GM12878 (cell line): ENCODE data around the gene NDUFV1. TPM values are rescaled to one million over a fixed set of nuclear protein-coding genes. Genes with fewer than 3 reads are reported as not detected.

ENCODE experiments used
- ATAC-seq: fragments of 200-7000 bp; cut with Tn5 transposase; 3 replicates; pipeline ENCODE4 v1.9.1; 2020; ENCODE audit warnings: mild to moderate bottlenecking, moderate library complexity
- BruUV-seq: library from RNA; stranded (reverse); fragments of 400-500 nt; replicated peaks from 2 replicates; lab custom pipeline; 2021; lab: Mats Ljungman, UMichigan
- CTCF ChIA-PET: fragments of 300-600 bp; sonication (Branson Sonifier 250); formaldehyde crosslinking; extraction: SDS; loops from one replicate; lab custom pipeline; 2021; ENCODE audit warnings: inconsistent platforms; lab: Yijun Ruan, JAX
- POLR2A ChIA-PET: fragments of 350-600 bp; formaldehyde crosslinking; extraction: SDS; loops from one replicate; lab custom pipeline; 2021; ENCODE audit warnings: inconsistent platforms; lab: Charles Lee
- RAD21 ChIA-PET: fragments of 300-600 bp; sonication (Branson Sonifier 250); formaldehyde crosslinking; loops from one replicate; lab custom pipeline; 2023; ENCODE audit warnings: antibody characterized with exemption; ENCODE audit not compliant: unreplicated experiment; lab: Charles Lee
- SMC1A ChIA-PET: fragments of 300-600 bp; sonication (Branson Sonifier 250); formaldehyde crosslinking; loops from one replicate; lab custom pipeline; 2023; ENCODE audit not compliant: unreplicated experiment, uncharacterized antibody; lab: Charles Lee
- DNase-seq: peaks from one replicate; pipeline ENCODE4 v3.0.0-alpha.2; 2011; ENCODE audit warnings: low read depth, low spot score
- FAIRE-seq: peaks from 3 replicates; lab custom pipeline; 2011; peaks lifted over from hg19 to GRCh38; lab: Jason Lieb, UNC
- H2AFZ ChIP-seq: 2 replicates; pipeline ENCODE4 v1.6.0; 2011; ENCODE audit warnings: low read depth, low read length, control low read depth; ENCODE audit not compliant: control insufficient read depth
- H3K27ac ChIP-seq: 2 replicates; pipeline ENCODE4 v1.5.1; 2011; ENCODE audit warnings: control low read depth; ENCODE audit not compliant: control insufficient read depth, insufficient read depth
- H3K27me3 ChIP-seq, 2 experiments: replicated peaks in 1 of 2; 2 replicates each; pipeline versions ENCODE4 v1.6.0 to v1.6.1; 2011; ENCODE audit warnings: low read length in 1 of 2; ENCODE audit not compliant: control insufficient read depth in 2 of 2, insufficient read depth in 2 of 2
- H3K36me3 ChIP-seq, 2 experiments: 2 replicates each; pipeline ENCODE4 v1.5.1; 2011; ENCODE audit warnings: low read length in 1 of 2; ENCODE audit not compliant: control insufficient read depth in 2 of 2, insufficient read depth in 2 of 2
- H3K4me1 ChIP-seq: 2 replicates; pipeline ENCODE4 v1.6.1; 2011; ENCODE audit warnings: mild to moderate bottlenecking, low read length, moderate library complexity, mixed read lengths; ENCODE audit not compliant: control insufficient read depth, insufficient read depth
- H3K4me2 ChIP-seq: 2 replicates; pipeline ENCODE4 v1.6.0; 2011; ENCODE audit warnings: control low read depth; ENCODE audit not compliant: control insufficient read depth, insufficient read depth
- H3K4me3 ChIP-seq: fragments of 200-600 bp; sonication (generic); 2 replicates; pipeline ENCODE4 v1.5.1; 2016
- H3K79me2 ChIP-seq: 2 replicates; pipeline ENCODE4 v1.6.0; 2011; ENCODE audit warnings: low read length; ENCODE audit not compliant: control insufficient read depth, insufficient read depth
- H3K9ac ChIP-seq: 2 replicates; pipeline ENCODE4 v1.8.0; 2011; ENCODE audit warnings: low read length, control low read depth, mixed read lengths; ENCODE audit not compliant: control insufficient read depth, insufficient read depth
- H3K9me3 ChIP-seq: replicated peaks from 3 replicates; pipeline ENCODE4 v1.5.1; 2011; ENCODE audit warnings: mild to moderate bottlenecking, low read length; ENCODE audit not compliant: control insufficient read depth, insufficient read depth
- H4K20me1 ChIP-seq: 2 replicates; pipeline ENCODE4 v1.6.0; 2011; ENCODE audit not compliant: control insufficient read depth, insufficient read depth
- CREM ChIP-seq: IDR thresholded peaks from 2 replicates; pipeline ENCODE4 v1.6.1; 2014; ENCODE audit warnings: antibody characterized with exemption, low read depth
- MTA2 ChIP-seq: fragments of 450-650 bp; IDR thresholded peaks from 2 replicates; pipeline ENCODE4 v1.6.1; 2016; ENCODE audit warnings: low read depth, mild to moderate bottlenecking, moderate library complexity
- MYC ChIP-seq: IDR thresholded peaks from 2 replicates; pipeline ENCODE4 v1.6.1; 2011; ENCODE audit warnings: mild to moderate bottlenecking, low read length, moderate library complexity, inconsistent platforms; ENCODE audit not compliant: insufficient read depth, insufficient replicate concordance, insufficient read length, severe bottlenecking
- NFIC ChIP-seq: IDR thresholded peaks from 2 replicates; pipeline ENCODE4 v1.6.1; 2012; ENCODE audit warnings: low read depth, mild to moderate bottlenecking, inconsistent platforms, low read length, moderate library complexity
- YBX1 ChIP-seq: fragments of 450-650 bp; IDR thresholded peaks from 2 replicates; pipeline ENCODE4 v1.6.1; 2016; ENCODE audit warnings: antibody characterized with exemption
- YY1 ChIP-seq: IDR thresholded peaks from 2 replicates; pipeline ENCODE4 v1.6.1; 2011; ENCODE audit warnings: low read depth, mild to moderate bottlenecking, low read length
- ZNF207 ChIP-seq: fragments of 450-650 bp; IDR thresholded peaks from 2 replicates; pipeline ENCODE4 v1.6.1; 2014; ENCODE audit warnings: antibody characterized with exemption, mild to moderate bottlenecking, borderline replicate concordance
- ZNF217 ChIP-seq: fragments of 450-650 bp; IDR thresholded peaks from 2 replicates; pipeline ENCODE4 v1.6.1; 2017; ENCODE audit warnings: antibody characterized with exemption, mild to moderate bottlenecking
- WGBS: methylation state at CpG from one replicate; pipeline ENCODE4 v1.1.6; 2016; ENCODE audit warnings: low lambda C conversion rate; ENCODE audit not compliant: insufficient replicate concordance, insufficient coverage; ENCODE audit errors: missing lambda C conversion rate; 5-methylcytosine and 5-hydroxymethylcytosine counted together
- in situ Hi-C: fragments of 300-500 bp; cut with MboI; formaldehyde crosslinking; loops from 9 replicates; pipeline ENCODE4 v1.14.3; 2018; ENCODE audit warnings: mixed read lengths
- intact Hi-C: fragments of 100-400 bp; cut with micrococcal nuclease; formaldehyde crosslinking; loops from one replicate; pipeline ENCODE4 v1.14.2; 2022; ENCODE audit not compliant: unreplicated experiment
- polyA plus RNA-seq, 11 experiments: library from polyadenylated mRNA; depleted of rRNA in 4 of 11; unstranded in 6 of 11; stranded (reverse) in 5 of 11; fragments of >200 nt; fragmentation: Nextera tagmentation in 4 of 11; fragmentation: Illumina TruSeq in 1 of 11; extraction: Ambion mirVana in 4 of 11; extraction: Trizol in 1 of 11; gene quantifications; 1 replicate in 1 of 11; 2 replicates in 10 of 11; pipeline versions ENCODE4 v1.2.1 to v1.2.3, GENCODE V29; 2011 to 2016; ENCODE audit warnings: inconsistent platforms in 2 of 11, missing spikeins in 2 of 11, low read depth in 1 of 11
- total RNA-seq, 4 experiments: library from RNA; depleted of rRNA in 3 of 4; stranded (reverse); fragments of >200 nt in 3 of 4; fragmentation: Illumina TruSeq in 1 of 4; extraction: Trizol in 1 of 4; gene quantifications; 2 replicates each; pipeline versions ENCODE4 v1.2.1 to v1.2.3, GENCODE V29; 2013 to 2021

Gene NDUFV1
- total and polyA plus RNA-seq, 10 of the 15 experiments (the other 5 are each of a cell fraction or from before 2014, with no cell fraction given), result 8.2 to 380 (median 231) TPM

- POLR2A ChIA-PET, result interaction anchor here (0.7 to 1.0 kb wide), 3 partner anchors 8 to 363 kb away, joined by 3 to 5 read pairs (median 3); no protein-coding TSS in a partner anchor
- Histone ChIP-seq H3K36me3 (no peaks in the 10 kb centered on the region), H3K79me2 (no peaks in the 10 kb centered on the region), H3K9me3 (no peaks in the 10 kb centered on the region), H3K9ac (no peak overlapping the region), H3K4me1 (peaks cover 13% of the 10 kb centered on the region), H3K4me3 (no peak overlapping the region), H3K27me3 (no peaks in the 10 kb centered on the region; a peak in 1 of 4 replicates), H3K27ac (no peak overlapping the region), H2AFZ (no peak overlapping the region), H3K4me2 (no peak overlapping the region), H4K20me1 (no peaks in the 10 kb centered on the region)
- 80% methylated on average over 4 of the region's 4 CpGs for WGBS
- BruUV-seq, result no TSS peak
- no peak for ATAC-seq
- in situ Hi-C loops (no loop called here), intact Hi-C loops (no loop called here)
- TF ChIP-seq ZNF207 (no peak), ZNF217 (no peak), YY1 (no peak), YBX1 (no peak), MYC (no peak), MTA2 (no peak), NFIC (no peak), CREM (no peak)
- no peak for FAIRE-seq
- CTCF ChIA-PET, result interaction anchor here (1.1 to 2.0 kb wide), 3 partner anchors 15 to 53 kb away, joined by 3 to 21 read pairs (median 3); partner anchors contain the start of gene ACY3
- no peak for DNase-seq
- RAD21 ChIA-PET, result interaction anchor here (1.5 kb wide), 1 partner anchor 21 kb away, joined by 4 read pairs; no protein-coding TSS in a partner anchor
- SMC1A ChIA-PET, result interaction anchor here (1.7 kb wide), 1 partner anchor 11 kb away, joined by 6 read pairs; no protein-coding TSS in a partner anchor
Measured at GRCh38 chr11:67635231-67635521, 28.4 kb downstream of the NDUFV1 start.
